Esophagus muscularis mucosa (tissue), 4 donors: Measurements from ENCODE around the gene SRSF12. TPM values are rescaled to one million over a fixed set of nuclear protein-coding genes. Genes with fewer than 3 reads are reported as not detected.
A peak's percentile ranks its signal among the peaks of the same experiment; 100 is the strongest.

Source experiments
- DNase-seq: peaks from one replicate; pipeline ENCODE4 v3.0.0-alpha.2; 2017; ENCODE audit errors: extremely low spot score
- H3K27ac ChIP-seq, 4 donors: fragments of 200-600 bp; sonication (generic); replicated peaks in 1 of 4; 1 replicate in 3 of 4; 2 replicates in 1 of 4; pipeline ENCODE4 v1.5.1; 2016 to 2019; ENCODE audit warnings: mild to moderate bottlenecking in 1 of 4
- H3K27me3 ChIP-seq, 4 donors: fragments of 200-600 bp; sonication (generic); one replicate each; pipeline versions ENCODE4 v1.5.1 to v1.6.0; 2016 to 2019
- H3K36me3 ChIP-seq, 4 donors: fragments of 200-600 bp; sonication (generic); one replicate each; pipeline ENCODE4 v1.5.1; 2016 to 2019
- H3K4me1 ChIP-seq, 4 donors: fragments of 200-600 bp; sonication (generic); one replicate each; pipeline ENCODE4 v1.5.1; 2016 to 2019
- H3K4me3 ChIP-seq, 4 donors: fragments of 200-600 bp; sonication (generic); 1 replicate in 2 of 4; 2 replicates in 2 of 4; pipeline ENCODE4 v1.5.1; 2016 to 2019; ENCODE audit warnings: mild to moderate bottlenecking in 4 of 4, moderate library complexity in 1 of 4
- H3K9me3 ChIP-seq, 4 donors: fragments of 200-600 bp; sonication (generic); 1 replicate in 3 of 4; 2 replicates in 1 of 4; pipeline ENCODE4 v1.5.1; 2016 to 2019
- EP300 ChIP-seq: sonication (generic); formaldehyde crosslinking; IDR thresholded peaks from one replicate; pipeline ENCODE4 v1.6.1; 2017; ENCODE audit warnings: antibody characterized with exemption
- POLR2A ChIP-seq: fragments of 450-650 bp; IDR thresholded peaks from one replicate; pipeline ENCODE4 v1.6.1; 2017; ENCODE audit warnings: antibody characterized with exemption, moderate library complexity, mild to moderate bottlenecking, low read depth
- POLR2AphosphoS5 ChIP-seq, 2 donors: sonication (generic); formaldehyde crosslinking; IDR thresholded peaks; one replicate each; pipeline ENCODE4 v1.6.1; 2017; ENCODE audit warnings: antibody characterized with exemption in 2 of 2
- WGBS: methylation state at CpG from one replicate; pipeline ENCODE4 v1.1.5; 2018; 5-methylcytosine and 5-hydroxymethylcytosine counted together
- intact Hi-C: fragments of 100-400 bp; cut with DNase I; formaldehyde crosslinking; loops from one replicate; pipeline ENCODE4 v1.15.1; 2023
- total RNA-seq, 4 donors: library from RNA; depleted of rRNA; stranded (reverse); fragments of >200 nt; gene quantifications; one replicate each; pipeline versions ENCODE4 v1.1.0 to v1.2.1, GENCODE V29; 2016
- TF ChIP-seq, protein P1 (sequence below), 3 experiments: fragments of 200-600 bp in 2 of 3; fragments of 450-650 bp in 1 of 3; sonication (generic) in 2 of 3; IDR thresholded peaks; one replicate each; pipeline ENCODE4 v1.5.1; 2017 to 2019; ENCODE audit warnings: antibody characterized with exemption in 3 of 3, mild to moderate bottlenecking in 2 of 3, moderate library complexity in 1 of 3

Gene SRSF12
- total RNA-seq, 4 donors from 2014 or later: 0.97 to 2.0 (median 1.2) TPM; not detected in 1

DNA sequence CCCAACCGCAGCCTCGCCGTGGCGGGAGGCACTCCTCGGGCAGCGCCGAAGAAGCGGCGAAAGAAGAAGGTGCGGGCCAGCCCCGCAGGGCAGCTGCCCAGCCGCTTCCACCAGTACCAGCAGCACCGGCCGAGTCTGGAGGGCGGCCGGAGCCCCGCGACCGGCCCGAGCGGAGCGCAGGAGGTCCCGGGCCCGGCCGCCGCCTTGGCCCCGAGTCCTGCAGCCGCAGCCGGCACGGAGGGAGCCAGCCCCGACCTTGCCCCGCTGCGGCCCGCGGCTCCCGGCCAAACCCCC is 36.8 kb downstream of the SRSF12 start:
- no peak for DNase-seq
- H3K27ac ChIP-seq: peak overlapping the region; percentile 100
- TF ChIP-seq EP300: no peak
- TF ChIP-seq POLR2A: no peak
- TF ChIP-seq POLR2AphosphoS5 (IDR thresholded peaks at IDR 0.05): no peak
- TF ChIP-seq, protein P1, sequence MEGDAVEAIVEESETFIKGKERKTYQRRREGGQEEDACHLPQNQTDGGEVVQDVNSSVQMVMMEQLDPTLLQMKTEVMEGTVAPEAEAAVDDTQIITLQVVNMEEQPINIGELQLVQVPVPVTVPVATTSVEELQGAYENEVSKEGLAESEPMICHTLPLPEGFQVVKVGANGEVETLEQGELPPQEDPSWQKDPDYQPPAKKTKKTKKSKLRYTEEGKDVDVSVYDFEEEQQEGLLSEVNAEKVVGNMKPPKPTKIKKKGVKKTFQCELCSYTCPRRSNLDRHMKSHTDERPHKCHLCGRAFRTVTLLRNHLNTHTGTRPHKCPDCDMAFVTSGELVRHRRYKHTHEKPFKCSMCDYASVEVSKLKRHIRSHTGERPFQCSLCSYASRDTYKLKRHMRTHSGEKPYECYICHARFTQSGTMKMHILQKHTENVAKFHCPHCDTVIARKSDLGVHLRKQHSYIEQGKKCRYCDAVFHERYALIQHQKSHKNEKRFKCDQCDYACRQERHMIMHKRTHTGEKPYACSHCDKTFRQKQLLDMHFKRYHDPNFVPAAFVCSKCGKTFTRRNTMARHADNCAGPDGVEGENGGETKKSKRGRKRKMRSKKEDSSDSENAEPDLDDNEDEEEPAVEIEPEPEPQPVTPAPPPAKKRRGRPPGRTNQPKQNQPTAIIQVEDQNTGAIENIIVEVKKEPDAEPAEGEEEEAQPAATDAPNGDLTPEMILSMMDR (IDR thresholded peaks at IDR 0.05): no peak
- H3K4me3 ChIP-seq: peak overlapping the region; percentile 91 to 100 (median 96)
- H3K27me3 ChIP-seq: no peaks in the 10 kb centered on the region
- no CpG with 5 or more reads among the region's 36 CpGs for WGBS
- H3K36me3 ChIP-seq: peaks cover 22 to 32% (median 26%) of the 10 kb centered on the region in 4 donors
- intact Hi-C loops: loop anchor here (2.0 to 5.0 kb wide), 3 partner anchors 46 to 66 kb away; partner anchors contain the start of gene PM20D2
- no peaks in the 10 kb centered on the region for H3K9me3 ChIP-seq
- H3K4me1 ChIP-seq: peaks cover 24 to 45% (median 44%) of the 10 kb centered on the region in 4 donors

DNA sequence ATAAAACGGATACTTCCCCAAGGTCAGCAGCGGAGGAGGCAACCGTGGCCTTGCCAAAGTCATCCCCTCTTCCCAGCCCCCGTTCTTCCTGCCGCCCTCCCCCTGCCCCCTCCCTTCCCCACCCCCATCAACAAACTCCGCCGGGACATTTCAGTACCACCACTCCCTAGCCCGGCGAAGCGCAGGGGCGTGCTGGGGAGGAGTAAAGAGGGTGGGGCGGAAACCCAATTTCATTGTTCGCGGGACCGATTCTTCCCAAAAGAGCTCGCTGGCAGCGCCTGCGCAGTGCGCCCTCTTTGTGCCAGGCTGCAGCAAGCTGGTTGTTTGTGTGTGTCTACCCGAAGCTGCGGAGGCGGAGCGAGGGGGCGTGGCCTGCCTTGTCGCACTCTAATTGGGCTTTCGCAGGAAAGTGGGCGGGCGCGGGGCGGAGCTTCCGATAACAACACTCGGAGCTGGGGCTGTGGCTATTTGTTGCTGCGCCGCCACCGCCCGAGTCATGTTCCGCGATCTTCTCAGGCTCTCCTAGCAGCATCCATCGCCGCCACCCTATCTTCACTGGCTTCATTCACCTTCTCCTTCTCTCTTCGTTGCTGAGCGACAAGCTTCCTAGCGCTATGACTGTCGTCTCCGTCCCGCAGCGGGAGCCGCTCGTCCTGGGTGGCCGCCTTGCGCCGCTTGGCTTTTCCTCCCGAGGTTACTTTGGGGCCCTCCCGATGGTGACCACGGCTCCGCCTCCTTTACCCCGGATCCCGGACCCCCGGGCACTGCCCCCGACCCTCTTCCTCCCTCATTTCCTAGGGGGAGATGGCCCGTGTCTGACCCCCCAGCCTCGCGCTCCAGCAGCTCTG is 37.4 kb downstream of the SRSF12 start, which contains the start of gene PNRC1:
Gene PNRC1 (plus strand): TSS at position 471 of the 848 bp plus-strand sequence. CDS start 144 bp downstream, at position 615.
- Histone ChIP-seq H3K27ac (peak within 1 kb of the TSS; percentile 100), H3K9me3 (no peaks in the 10 kb centered on the region), H3K27me3 (no peaks in the 10 kb centered on the region), H3K4me1 (peaks cover 20 to 39% (median 38%) of the 10 kb centered on the region in 4 donors), H3K36me3 (peaks cover 17 to 27% (median 21%) of the 10 kb centered on the region in 4 donors), H3K4me3 (peak within 1 kb of the TSS; percentile 91 to 100 (median 96))
- TF ChIP-seq, protein P1 (IDR thresholded peaks at IDR 0.05): no peak
- peak; percentile 100 for TF ChIP-seq POLR2AphosphoS5 (IDR thresholded peaks at IDR 0.05)
- TF ChIP-seq POLR2A: peak; percentile 99
- intact Hi-C loops: loop anchor here (2.0 to 5.0 kb wide), 3 partner anchors 46 to 66 kb away; partner anchors contain the start of gene PM20D2
- 1% methylated on average over 53 of the region's 63 CpGs for WGBS
- peak; percentile 100 for DNase-seq

DNA sequence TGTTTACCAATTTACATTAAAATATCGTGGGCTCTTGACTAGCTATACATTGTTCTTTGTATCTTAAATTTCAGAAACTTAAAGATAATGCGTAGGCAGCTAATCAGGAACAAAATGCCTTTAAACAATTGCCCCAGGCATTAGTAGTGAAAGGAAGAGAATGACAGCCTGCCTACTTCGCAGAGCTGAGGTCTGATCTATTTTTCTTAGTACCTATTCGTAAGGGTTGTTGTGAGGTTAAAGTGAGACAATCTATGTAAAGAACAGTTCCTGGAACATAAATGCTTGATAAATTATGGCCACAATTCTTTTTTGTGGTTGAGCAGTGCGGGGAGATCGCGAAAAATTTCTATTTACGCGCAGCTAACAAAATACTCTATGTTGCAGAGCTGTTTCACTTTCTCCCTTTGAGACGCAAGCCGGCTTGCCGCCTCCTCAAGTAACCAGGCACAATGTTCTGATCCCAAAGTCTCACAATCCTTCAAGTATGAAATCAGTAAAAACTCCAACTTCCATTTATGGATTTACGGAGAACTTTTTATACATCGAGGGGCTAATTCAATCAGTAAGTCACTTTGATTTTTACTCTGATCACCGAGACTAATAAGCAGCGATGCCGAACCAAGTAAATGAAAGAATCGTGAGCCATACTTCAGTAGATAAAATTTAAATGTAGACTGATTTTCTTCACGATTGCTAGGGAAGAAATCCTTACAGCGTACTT is 38.2 kb downstream of the SRSF12 start:
- WGBS: under 1% methylated on average over 20 of the region's 20 CpGs
- DNase-seq: peak; percentile 93
- H3K4me3 ChIP-seq: peak overlapping the region; percentile 91 to 100 (median 96)
- H3K27ac ChIP-seq: peak overlapping the region; percentile 100
- intact Hi-C loops: loop anchor here (2.0 to 5.0 kb wide), 3 partner anchors 45 to 67 kb away; partner anchors contain the start of gene PM20D2
- H3K9me3 ChIP-seq: no peaks in the 10 kb centered on the region
- TF ChIP-seq POLR2A: peak; percentile 9
- TF ChIP-seq, protein P1 (IDR thresholded peaks at IDR 0.05): no peak
- no peak for TF ChIP-seq EP300
- TF ChIP-seq POLR2AphosphoS5 (IDR thresholded peaks at IDR 0.05): peak; percentile 41 to 58
- peaks cover 14 to 31% (median 30%) of the 10 kb centered on the region in 4 donors for H3K4me1 ChIP-seq
- peaks cover 8 to 18% (median 13%) of the 10 kb centered on the region in 4 donors for H3K36me3 ChIP-seq
- no peaks in the 10 kb centered on the region for H3K27me3 ChIP-seq

DNA sequence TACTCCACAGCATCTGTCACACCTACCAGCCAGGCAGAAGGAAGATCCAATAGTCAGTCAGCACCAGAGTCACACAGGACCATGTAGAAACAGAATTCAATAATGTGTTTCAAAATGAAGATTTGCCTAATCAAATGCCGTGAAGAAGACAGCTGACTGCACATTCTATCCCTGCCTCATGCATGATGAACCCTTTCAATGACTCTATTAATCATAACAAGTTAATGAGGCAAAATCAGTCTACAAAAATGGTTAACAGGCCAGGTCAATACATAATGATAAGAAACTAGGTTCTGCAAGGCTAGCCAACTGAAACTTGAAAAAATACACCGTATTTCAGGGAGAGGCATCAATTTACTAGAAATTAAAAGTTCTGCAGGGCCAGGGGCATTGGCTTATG is 44.0 kb downstream of the SRSF12 start:
- WGBS: 88% methylated on average over 2 of the region's 2 CpGs
- Histone ChIP-seq H3K36me3 (no peaks in the 10 kb centered on the region), H3K4me3 (no peak overlapping the region), H3K4me1 (peaks cover 0 to 28% (median 24%) of the 10 kb centered on the region in 4 donors), H3K27me3 (no peaks in the 10 kb centered on the region), H3K9me3 (no peaks in the 10 kb centered on the region), H3K27ac (peak overlapping the region in 3 of 4 donors; percentile 56 to 78 (median 73))
- no peak for TF ChIP-seq POLR2A
- no peak for TF ChIP-seq EP300
- intact Hi-C loops: no loop called here
- DNase-seq: no peak
